ENCODE results near the gene TRIM7.
"Not testable (repeated sequence)": the region's sequence is repeated elsewhere in the genome, so short reads cannot be mapped to it uniquely, and the experiment has no call there.

The TRIM7 gene

GRCh38 chr5:181217803-181218062 is 12.7 kb upstream of the TRIM7 start:
- H3K36me3 Mint-ChIP-seq (ENCODE audit: low read depth), result no peaks in the 10 kb centered on the region
- peak overlapping the region in 1 of 3 experiments; percentile 79 for H3K27ac Mint-ChIP-seq
- H3K4me1 Mint-ChIP-seq, result peaks cover 24% of the 10 kb centered on the region
- H3K27me3 Mint-ChIP-seq (ENCODE audit: low read depth), result peaks cover 41% of the 10 kb centered on the region
- TF ChIP-seq, protein P1, sequence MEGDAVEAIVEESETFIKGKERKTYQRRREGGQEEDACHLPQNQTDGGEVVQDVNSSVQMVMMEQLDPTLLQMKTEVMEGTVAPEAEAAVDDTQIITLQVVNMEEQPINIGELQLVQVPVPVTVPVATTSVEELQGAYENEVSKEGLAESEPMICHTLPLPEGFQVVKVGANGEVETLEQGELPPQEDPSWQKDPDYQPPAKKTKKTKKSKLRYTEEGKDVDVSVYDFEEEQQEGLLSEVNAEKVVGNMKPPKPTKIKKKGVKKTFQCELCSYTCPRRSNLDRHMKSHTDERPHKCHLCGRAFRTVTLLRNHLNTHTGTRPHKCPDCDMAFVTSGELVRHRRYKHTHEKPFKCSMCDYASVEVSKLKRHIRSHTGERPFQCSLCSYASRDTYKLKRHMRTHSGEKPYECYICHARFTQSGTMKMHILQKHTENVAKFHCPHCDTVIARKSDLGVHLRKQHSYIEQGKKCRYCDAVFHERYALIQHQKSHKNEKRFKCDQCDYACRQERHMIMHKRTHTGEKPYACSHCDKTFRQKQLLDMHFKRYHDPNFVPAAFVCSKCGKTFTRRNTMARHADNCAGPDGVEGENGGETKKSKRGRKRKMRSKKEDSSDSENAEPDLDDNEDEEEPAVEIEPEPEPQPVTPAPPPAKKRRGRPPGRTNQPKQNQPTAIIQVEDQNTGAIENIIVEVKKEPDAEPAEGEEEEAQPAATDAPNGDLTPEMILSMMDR (IDR thresholded peaks at IDR 0.05; ENCODE audit: unreplicated experiment in 3 of 3), result no peak
- no peaks in the 10 kb centered on the region for H3K9me3 Mint-ChIP-seq
- H3K4me3 Mint-ChIP-seq, result peak overlapping the region; percentile 85 to 94 (median 93)

DNA sequence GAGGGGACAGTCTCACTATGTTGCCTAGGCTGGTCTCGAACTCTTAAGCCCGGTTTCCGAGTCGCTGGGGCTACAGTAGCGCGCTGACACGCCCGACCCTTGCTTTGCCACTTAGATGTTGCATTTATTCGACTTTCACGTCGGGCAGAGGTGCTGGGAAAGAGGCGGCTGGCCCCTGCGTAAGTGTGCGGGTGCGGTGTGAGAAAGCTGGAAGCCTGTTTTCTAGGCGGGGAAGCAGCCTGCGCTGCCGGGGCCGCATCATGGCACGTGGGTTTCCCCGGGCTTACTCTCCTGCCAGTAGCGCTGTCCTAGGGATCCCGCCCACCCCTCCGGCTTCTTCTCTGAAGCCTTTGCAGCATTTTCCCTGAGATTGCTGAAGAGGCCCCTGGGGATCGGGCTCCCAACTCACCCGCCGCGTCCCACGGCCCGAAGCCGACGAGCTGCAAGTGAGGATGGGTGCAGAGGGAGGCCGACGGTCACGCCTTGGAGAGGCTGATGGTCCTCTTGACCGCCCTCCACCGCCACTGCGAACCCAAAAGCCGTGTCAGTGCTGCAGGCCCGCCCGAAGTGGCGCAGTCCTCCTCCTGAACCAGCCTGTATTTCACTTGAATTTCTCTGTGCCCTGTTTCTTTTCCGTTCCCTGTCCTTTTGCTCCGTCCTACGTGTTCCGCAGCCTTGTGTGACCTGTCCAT is 12.3 kb upstream of the TRIM7 start:
- TF ChIP-seq, protein P1 (IDR thresholded peaks at IDR 0.05; ENCODE audit: unreplicated experiment in 3 of 3), result no peak
- H3K36me3 Mint-ChIP-seq (ENCODE audit: low read depth), result no peaks in the 10 kb centered on the region
- peaks cover 24% of the 10 kb centered on the region for H3K4me1 Mint-ChIP-seq
- peak overlapping the region in 1 of 3 experiments; percentile 79 for H3K27ac Mint-ChIP-seq
- peaks cover 43% of the 10 kb centered on the region for H3K27me3 Mint-ChIP-seq (ENCODE audit: low read depth)
- peak overlapping the region; percentile 85 to 94 (median 93) for H3K4me3 Mint-ChIP-seq
- H3K9me3 Mint-ChIP-seq, result no peaks in the 10 kb centered on the region

- H3K4me3 Mint-ChIP-seq, result peak overlapping the region; percentile 76 to 94 (median 85)
- no peaks in the 10 kb centered on the region for H3K36me3 Mint-ChIP-seq (ENCODE audit: low read depth)
- H3K27ac Mint-ChIP-seq, result peak overlapping the region in 1 of 3 experiments; percentile 61
- TF ChIP-seq, protein P1 (IDR thresholded peaks at IDR 0.05; ENCODE audit: unreplicated experiment in 3 of 3), result no peak
- H3K4me1 Mint-ChIP-seq, result peaks cover 24% of the 10 kb centered on the region
- H3K27me3 Mint-ChIP-seq (ENCODE audit: low read depth), result peaks cover 46% of the 10 kb centered on the region
- H3K9me3 Mint-ChIP-seq, result no peaks in the 10 kb centered on the region
Observed at GRCh38 chr5:181215997-181216989, 11.3 kb upstream of the TRIM7 start.

- not testable (repeated sequence) for H3K27ac Mint-ChIP-seq; H3K36me3 Mint-ChIP-seq (ENCODE audit: low read depth); H3K9me3 Mint-ChIP-seq
- Mint-ChIP-seq H3K4me3 (peak overlapping the region in 1 of 3 experiments; percentile 49), H3K4me1 (peaks cover 24% of the 10 kb centered on the region), H3K27me3 (ENCODE audit: low read depth) (peaks cover 42% of the 10 kb centered on the region)
Observed at GRCh38 chr5:181214249-181214648, 9.3 kb upstream of the TRIM7 start.

DNA sequence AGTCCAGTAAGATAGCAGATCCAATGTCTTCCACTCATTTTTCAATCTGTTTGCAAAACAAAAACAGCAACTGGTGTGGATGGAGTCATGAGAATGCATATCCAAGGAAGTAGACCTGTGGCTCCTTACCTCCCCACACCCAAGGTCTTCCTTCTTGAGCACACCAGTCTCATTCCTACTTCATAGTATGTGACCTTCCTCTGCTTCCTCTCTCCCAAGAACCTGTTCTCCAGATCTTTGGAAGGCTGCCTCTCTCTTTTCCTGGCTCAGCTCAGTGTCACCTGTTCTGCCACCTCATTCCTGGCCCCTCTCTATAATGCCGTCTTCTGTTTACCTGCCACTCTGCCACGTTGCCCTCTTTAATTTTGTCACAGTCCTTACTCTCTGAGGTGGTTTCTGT is 7.9 kb upstream of the TRIM7 start:
- Mint-ChIP-seq H3K4me1 (peaks cover 20% of the 10 kb centered on the region), H3K4me3 (no peak overlapping the region), H3K27me3 (ENCODE audit: low read depth) (peaks cover 37% of the 10 kb centered on the region), H3K9me3 (no peaks in the 10 kb centered on the region), H3K27ac (no peak overlapping the region), H3K36me3 (ENCODE audit: low read depth) (no peaks in the 10 kb centered on the region)
- TF ChIP-seq, protein P1 (IDR thresholded peaks at IDR 0.05; ENCODE audit: unreplicated experiment in 3 of 3), result no peak

GRCh38 chr5:181212080-181212479 is 7.1 kb upstream of the TRIM7 start:
- peaks cover 18% of the 10 kb centered on the region for H3K4me1 Mint-ChIP-seq
- TF ChIP-seq, protein P1 (IDR thresholded peaks at IDR 0.05; ENCODE audit: unreplicated experiment in 3 of 3), result no peak
- H3K36me3 Mint-ChIP-seq (ENCODE audit: low read depth), result no peaks in the 10 kb centered on the region
- no peak overlapping the region for H3K27ac Mint-ChIP-seq
- H3K4me3 Mint-ChIP-seq, result no peak overlapping the region
- no peaks in the 10 kb centered on the region for H3K9me3 Mint-ChIP-seq
- peaks cover 35% of the 10 kb centered on the region for H3K27me3 Mint-ChIP-seq (ENCODE audit: low read depth)

All from nephron (organoid).